H1 (cell line): Measurements from ENCODE around the gene SKIL. TPM values are rescaled to one million over a fixed set of nuclear protein-coding genes. Genes with fewer than 3 reads are reported as not detected.
A peak's percentile ranks its signal among the peaks of the same experiment; 100 is the strongest.

Source experiments
- CTCF ChIA-PET: fragments of 300-600 bp; sonication (Branson Sonifier 250); formaldehyde crosslinking; loops from one replicate; lab custom pipeline; 2021; ENCODE audit not compliant: partially characterized antibody; lab: Charles Lee
- POLR2A ChIA-PET: fragments of 300-600 bp; sonication (Branson Sonifier 250); formaldehyde crosslinking; loops from one replicate; lab custom pipeline; 2021; ENCODE audit warnings: inconsistent platforms; ENCODE audit not compliant: partially characterized antibody; lab: Charles Lee
- DNase-seq, 2 experiments: peaks; one replicate each; pipeline versions ENCODE4 v3.0.0 to v3.0.0-alpha.2; 2010 to 2022; ENCODE audit warnings: low spot score in 2 of 2, low read depth in 1 of 2, mixed read lengths in 1 of 2
- FAIRE-seq: peaks from 2 replicates; lab custom pipeline; 2011; peaks lifted over from hg19 to GRCh38; lab: Jason Lieb, UNC
- H2AFZ ChIP-seq: 2 replicates; pipeline ENCODE4 v1.8.1; 2012; ENCODE audit warnings: low read length, inconsistent platforms
- H2AK5ac ChIP-seq: 2 replicates; pipeline ENCODE4 v1.6.1; 2013; ENCODE audit warnings: low read depth, low read length
- H2BK120ac ChIP-seq: replicated peaks from 2 replicates; pipeline ENCODE3; 2013; ENCODE audit warnings: low read depth, low read length, inconsistent platforms
- H2BK12ac ChIP-seq: 2 replicates; pipeline ENCODE4 v1.6.1; 2013; ENCODE audit warnings: low read depth, low read length
- H2BK15ac ChIP-seq: 2 replicates; pipeline ENCODE4 v1.6.1; 2013; ENCODE audit warnings: low read length
- H2BK20ac ChIP-seq: 2 replicates; pipeline ENCODE4 v1.6.1; 2013; ENCODE audit warnings: low read length
- H2BK5ac ChIP-seq: 2 replicates; pipeline ENCODE4 v1.6.1; 2013; ENCODE audit warnings: low read depth, low read length
- H3K14ac ChIP-seq: 2 replicates; pipeline ENCODE4 v1.6.1; 2013; ENCODE audit warnings: inconsistent platforms; ENCODE audit not compliant: insufficient read length
- H3K18ac ChIP-seq: 2 replicates; pipeline ENCODE4 v1.6.1; 2013; ENCODE audit warnings: low read length; ENCODE audit errors: extremely low read depth
- H3K23ac ChIP-seq: 2 replicates; pipeline ENCODE4 v1.6.1; 2013; ENCODE audit warnings: inconsistent platforms; ENCODE audit not compliant: insufficient read length
- H3K23me2 ChIP-seq: 2 replicates; pipeline ENCODE4 v1.6.1; 2013; ENCODE audit warnings: low read depth, low read length
- H3K27ac ChIP-seq: 2 replicates; pipeline ENCODE4 v1.6.1; 2011; ENCODE audit warnings: low read depth, low read length, inconsistent platforms
- H3K27me3 ChIP-seq, 4 experiments: replicated peaks in 1 of 4; 1 replicate in 1 of 4; 2 replicates in 3 of 4; pipeline versions ENCODE4 v1.6.1 to v1.8.1; 2011 to 2013; ENCODE audit warnings: low read length in 3 of 4, mild to moderate bottlenecking in 3 of 4, inconsistent platforms in 2 of 4, mixed read lengths in 2 of 4, moderate library complexity in 1 of 4; ENCODE audit not compliant: control insufficient read depth in 3 of 4, insufficient read depth in 3 of 4; ENCODE audit errors: extremely low read depth in 1 of 4
- H3K36me3 ChIP-seq, 4 experiments: 2 replicates each; pipeline versions ENCODE4 v1.6.1 to v1.8.1; 2011 to 2013; ENCODE audit warnings: mild to moderate bottlenecking in 4 of 4, low read length in 3 of 4, moderate library complexity in 2 of 4, control low read depth in 1 of 4, inconsistent platforms in 1 of 4; ENCODE audit not compliant: insufficient read depth in 4 of 4, control insufficient read depth in 2 of 4
- H3K4ac ChIP-seq: replicated peaks from 2 replicates; pipeline ENCODE3; 2013; ENCODE audit warnings: low read length, low read depth, mixed read lengths, inconsistent platforms; ENCODE audit not compliant: insufficient read length
- H3K4me1 ChIP-seq, 4 experiments: replicated peaks in 1 of 4; 1 replicate in 1 of 4; 2 replicates in 3 of 4; pipeline versions ENCODE4 v1.6.1 to v1.8.1; 2011 to 2013; ENCODE audit warnings: low read length in 3 of 4, inconsistent platforms in 2 of 4, mixed read lengths in 1 of 4; ENCODE audit not compliant: insufficient read depth in 4 of 4, control insufficient read depth in 3 of 4
- H3K4me2 ChIP-seq, 2 experiments: 2 replicates each; pipeline versions ENCODE4 v1.6.1 to v1.8.1; 2011 to 2013; ENCODE audit warnings: low read depth in 2 of 2, low read length in 2 of 2, control low read depth in 1 of 2, inconsistent platforms in 1 of 2, mild to moderate bottlenecking in 1 of 2; ENCODE audit not compliant: insufficient read depth in 1 of 2
- H3K4me3 ChIP-seq, 4 experiments: fragments of 200-600, 300-600 bp in 1 of 4; sonication (generic), shearing (Covaris generic), sonication (Bioruptor Twin) in 1 of 4; 2 replicates each; pipeline versions ENCODE4 v1.5.1 to v1.8.1; 2011 to 2016; ENCODE audit warnings: low read length in 4 of 4, low read depth in 3 of 4, control low read depth in 2 of 4, inconsistent platforms in 2 of 4, mild to moderate bottlenecking in 2 of 4, mixed read lengths in 1 of 4, moderate library complexity in 1 of 4; ENCODE audit not compliant: insufficient read depth in 2 of 4; ENCODE audit errors: extremely low read depth in 1 of 4
- H3K56ac ChIP-seq: replicated peaks from 2 replicates; pipeline ENCODE3; 2013; ENCODE audit warnings: low read depth, mild to moderate bottlenecking, mixed read lengths, low read length, inconsistent platforms; ENCODE audit not compliant: insufficient read length
- H3K79me1 ChIP-seq: 2 replicates; pipeline ENCODE4 v1.6.1; 2013; ENCODE audit warnings: low read depth, low read length, control low read depth
- H3K79me2 ChIP-seq, 2 experiments: 2 replicates each; pipeline versions ENCODE4 v1.6.1 to v1.8.1; 2012 to 2013; ENCODE audit warnings: low read length in 2 of 2, mild to moderate bottlenecking in 2 of 2, inconsistent platforms in 1 of 2; ENCODE audit not compliant: insufficient read depth in 2 of 2, control insufficient read depth in 1 of 2
- H3K9ac ChIP-seq, 4 experiments: replicated peaks in 1 of 4; 1 replicate in 1 of 4; 2 replicates in 3 of 4; pipeline versions ENCODE4 v1.6.1 to v1.8.1; 2011 to 2013; ENCODE audit warnings: low read depth in 3 of 4, low read length in 3 of 4, control low read depth in 2 of 4, mild to moderate bottlenecking in 2 of 4, moderate library complexity in 2 of 4, inconsistent platforms in 1 of 4; ENCODE audit errors: extremely low read depth in 1 of 4
- H3K9me3 ChIP-seq, 2 experiments: 2 replicates each; pipeline versions ENCODE4 v1.6.1 to v1.8.1; 2012 to 2013; ENCODE audit warnings: mild to moderate bottlenecking in 2 of 2, moderate library complexity in 2 of 2, control low read depth in 1 of 2, inconsistent platforms in 1 of 2, low read depth in 1 of 2, low read length in 1 of 2, mixed read lengths in 1 of 2; ENCODE audit not compliant: insufficient read depth in 2 of 2
- H4K20me1 ChIP-seq, 2 experiments: replicated peaks in 1 of 2; 2 replicates each; pipeline versions ENCODE3 to v1.8.1; 2011 to 2013; ENCODE audit warnings: inconsistent platforms in 2 of 2, low read length in 2 of 2, mild to moderate bottlenecking in 1 of 2; ENCODE audit not compliant: insufficient read depth in 2 of 2, control insufficient read depth in 1 of 2
- H4K5ac ChIP-seq: 2 replicates; pipeline ENCODE4 v1.6.1; 2013; ENCODE audit warnings: low read length, low read depth, mixed read lengths, inconsistent platforms; ENCODE audit not compliant: insufficient read length
- H4K8ac ChIP-seq: 2 replicates; pipeline ENCODE4 v1.8.0; 2013; ENCODE audit warnings: mild to moderate bottlenecking, moderate library complexity, low read length, inconsistent platforms; ENCODE audit not compliant: insufficient read depth; ENCODE audit errors: extremely low read depth
- H4K91ac ChIP-seq: replicated peaks from 2 replicates; pipeline ENCODE3; 2013; ENCODE audit warnings: low read length, mixed read lengths, inconsistent platforms; ENCODE audit not compliant: insufficient read length
- CEBPB ChIP-seq: IDR thresholded peaks from 2 replicates; pipeline ENCODE4 v1.6.1; 2012; ENCODE audit warnings: low read depth, low read length
- SP1 ChIP-seq: IDR thresholded peaks from 2 replicates; pipeline ENCODE4 v1.6.1; 2011; ENCODE audit warnings: low read depth, low read length
- TCF12 ChIP-seq: IDR thresholded peaks from 2 replicates; pipeline ENCODE4 v1.6.1; 2011; ENCODE audit warnings: low read depth, mild to moderate bottlenecking, low read length
- WGBS, 2 experiments: shearing (Covaris generic) in 1 of 2; methylation state at CpG; one replicate each; pipeline versions ENCODE4 v1.1.6 to v1.1.7; 2013 to 2015; ENCODE audit warnings: low lambda C conversion rate in 2 of 2, mixed read lengths in 2 of 2, inconsistent platforms in 1 of 2, low coverage in 1 of 2, missing lambda C conversion rate in 1 of 2; ENCODE audit not compliant: insufficient replicate concordance in 2 of 2, insufficient coverage in 1 of 2, insufficient read length in 1 of 2; ENCODE audit errors: extremely low coverage in 1 of 2, missing lambda C conversion rate in 1 of 2; 5-methylcytosine and 5-hydroxymethylcytosine counted together
- polyA plus RNA-seq, 7 experiments: library from polyadenylated mRNA; depleted of rRNA in 3 of 7; stranded (reverse) in 5 of 7; unstranded in 2 of 7; fragments of >200 nt in 5 of 7; fragments of 200-250 nt in 2 of 7; gene quantifications; 1 replicate in 5 of 7; 2 replicates in 1 of 7; 4 replicates in 1 of 7; pipeline versions ENCODE4 v1.2.1 to v1.2.3, GENCODE V29; 2011 to 2013; ENCODE audit warnings: missing spikeins in 2 of 7, mixed read lengths in 2 of 7
- total RNA-seq: library from RNA; stranded (reverse); fragmentation: NEBNext Ultra II Directional; extraction: Animal tissue kit (Norgen Biotek cat#: 25700); gene quantifications from 2 replicates; pipeline ENCODE4 v1.2.1, GENCODE V29; 2021

The SKIL gene
- total and polyA plus RNA-seq, 2 of the 8 experiments (the other 6 are each of a cell fraction or from before 2014, with no cell fraction given) = 13.2 to 277 TPM

DNA sequence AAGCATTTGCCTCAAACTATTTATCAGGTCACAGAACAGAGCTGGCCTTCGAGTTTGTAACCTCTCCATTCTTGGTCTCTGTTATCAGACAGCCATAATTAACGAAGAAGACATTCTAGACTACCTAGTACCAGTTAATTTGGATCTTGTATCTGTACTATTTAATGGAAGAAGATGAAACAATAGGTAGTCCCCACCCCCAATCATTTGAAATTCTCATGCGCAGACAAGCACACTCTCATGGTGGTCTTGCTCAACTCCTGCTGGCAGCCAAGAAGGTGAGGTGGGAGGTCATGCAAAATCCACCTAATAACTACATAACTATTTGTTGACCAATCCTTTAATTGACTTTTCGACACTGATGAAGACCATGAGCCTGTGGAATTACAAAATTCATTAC, 2.8 kb upstream of the SKIL start:
- H2AK5ac ChIP-seq = 0 out of 2 replicates have a peak overlapping the region, but pooled peaks have one; percentile 32
- no peak overlapping the region for H3K18ac ChIP-seq
- peak overlapping the region; percentile 89 for H2BK120ac ChIP-seq
- no peak overlapping the region for H2BK20ac ChIP-seq
- no peak overlapping the region for H3K4ac ChIP-seq
- peaks cover 0 to 13% (median 4%) of the 10 kb centered on the region in 4 experiments; a peak in 3 of 7 replicates for H3K4me1 ChIP-seq
- DNase-seq (peak in 1 of 2 experiments; percentile 30), FAIRE-seq (no peak)
- H2BK12ac ChIP-seq = no peak overlapping the region; the same call in 1 of the 2 replicates
- H3K27ac ChIP-seq = no peak overlapping the region
- H3K9me3 ChIP-seq = no peaks in the 10 kb centered on the region
- peaks cover 8% of the 10 kb centered on the region; the same call in 1 of the 2 replicates for H3K23me2 ChIP-seq
- no peaks in the 10 kb centered on the region for H3K27me3 ChIP-seq
- H4K5ac ChIP-seq = no peak overlapping the region
- peaks cover 0 to 4% of the 10 kb centered on the region in 2 experiments for H4K20me1 ChIP-seq
- H4K8ac ChIP-seq = no peak overlapping the region
- H3K14ac ChIP-seq = no peak overlapping the region
- H3K36me3 ChIP-seq = peaks cover 0 to 2% (median 0%) of the 10 kb centered on the region in 4 experiments; a peak in 1 of 8 replicates
- no peak overlapping the region for H3K56ac ChIP-seq
- POLR2A ChIA-PET = no interaction called here
- H2AFZ ChIP-seq = no peak overlapping the region
- H2BK5ac ChIP-seq = peak overlapping the region; percentile 83; the same call in 1 of the 2 replicates
- H3K4me2 ChIP-seq = peak overlapping the region; percentile 72 to 94
- peak overlapping the region in 2 of 4 experiments; percentile 19 to 73; a peak in 3 of 8 replicates for H3K4me3 ChIP-seq
- TF ChIP-seq SP1 = 0 out of 2 replicates have a peak, but pooled peaks have one; percentile 17
- 0 out of 2 replicates have a peak, but pooled peaks have one; percentile 19 for TF ChIP-seq CEBPB
- no peak for TF ChIP-seq TCF12
- H2BK15ac ChIP-seq = no peak overlapping the region
- H3K79me2 ChIP-seq = peaks cover 6 to 16% of the 10 kb centered on the region in 2 experiments
- no peak overlapping the region for H4K91ac ChIP-seq
- no peak overlapping the region for H3K23ac ChIP-seq
- 9% methylated on average over 4 of the region's 4 CpGs; no CpG with 5 or more reads in 1 of the 2 experiments for WGBS, 2 experiments
- no peaks in the 10 kb centered on the region for H3K79me1 ChIP-seq
- H3K9ac ChIP-seq = no peak overlapping the region
- CTCF ChIA-PET = no interaction called here
